Measurements from ENCODE around the gene MAGEA2.
"Not testable (repeated sequence)": the region's sequence is repeated elsewhere in the genome, so short reads cannot be mapped to it uniquely, and the experiment has no call there.

MAGEA2 gene

DNA sequence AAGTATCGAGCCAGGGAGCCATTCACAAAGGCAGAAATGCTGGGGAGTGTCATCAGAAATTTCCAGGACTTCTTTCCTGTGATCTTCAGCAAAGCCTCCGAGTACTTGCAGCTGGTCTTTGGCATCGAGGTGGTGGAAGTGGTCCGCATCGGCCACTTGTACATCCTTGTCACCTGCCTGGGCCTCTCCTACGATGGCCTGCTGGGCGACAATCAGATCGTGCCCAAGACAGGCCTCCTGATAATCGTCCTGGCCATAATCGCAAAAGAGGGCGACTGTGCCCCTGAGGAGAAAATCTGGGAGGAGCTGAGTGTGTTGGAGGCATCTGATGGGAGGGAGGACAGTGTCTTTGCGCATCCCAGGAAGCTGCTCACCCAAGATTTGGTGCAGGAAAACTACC, 17.1 kb downstream of the MAGEA2 start:
- H3K9ac ChIP-seq (ENCODE audit: low read length in 5 of 5); H3K27ac ChIP-seq (ENCODE audit: low read depth, low read length); H3K27me3 ChIP-seq (ENCODE audit: control insufficient read depth in 5 of 5, insufficient read depth in 4 of 5, low read length in 5 of 5); H3K9me3 ChIP-seq (ENCODE audit: control insufficient read depth in 5 of 5, low read length in 5 of 5); H3K4me3 ChIP-seq (ENCODE audit: low read depth in 1 of 5, low read length in 5 of 5); H3K4me1 ChIP-seq (ENCODE audit: control insufficient read depth in 5 of 5, insufficient read depth in 5 of 5, low read length in 5 of 5); H3K36me3 ChIP-seq (ENCODE audit: control insufficient read depth in 5 of 5, insufficient read depth in 5 of 5, low read length in 5 of 5): not testable (repeated sequence)

GRCh38 chrX:152735860-152736511, 17.7 kb downstream of the MAGEA2 start:
- H3K27ac ChIP-seq (ENCODE audit: low read depth, low read length): no peak overlapping the region
- no peak overlapping the region for H3K4me3 ChIP-seq (ENCODE audit: low read depth in 1 of 5, low read length in 5 of 5)
- no peaks in the 10 kb centered on the region for H3K36me3 ChIP-seq (ENCODE audit: control insufficient read depth in 5 of 5, insufficient read depth in 5 of 5, low read length in 5 of 5)
- H3K4me1 ChIP-seq (ENCODE audit: control insufficient read depth in 5 of 5, insufficient read depth in 5 of 5, low read length in 5 of 5): no peaks in the 10 kb centered on the region
- peaks cover 0 to 3% (median 0%) of the 10 kb centered on the region in 5 donors for H3K27me3 ChIP-seq (ENCODE audit: control insufficient read depth in 5 of 5, insufficient read depth in 4 of 5, low read length in 5 of 5)
- no peak overlapping the region for H3K9ac ChIP-seq (ENCODE audit: low read length in 5 of 5)
- no peaks in the 10 kb centered on the region for H3K9me3 ChIP-seq (ENCODE audit: control insufficient read depth in 5 of 5, low read length in 5 of 5)

GRCh38 chrX:152735101-152735500, 18.5 kb downstream of the MAGEA2 start:
- Histone ChIP-seq H3K4me1 (ENCODE audit: control insufficient read depth in 5 of 5, insufficient read depth in 5 of 5, low read length in 5 of 5) (no peaks in the 10 kb centered on the region), H3K9ac (ENCODE audit: low read length in 5 of 5) (no peak overlapping the region), H3K27me3 (ENCODE audit: control insufficient read depth in 5 of 5, insufficient read depth in 4 of 5, low read length in 5 of 5) (peaks cover 0 to 3% (median 0%) of the 10 kb centered on the region in 5 donors), H3K4me3 (ENCODE audit: low read depth in 1 of 5, low read length in 5 of 5) (no peak overlapping the region), H3K9me3 (ENCODE audit: control insufficient read depth in 5 of 5, low read length in 5 of 5) (no peaks in the 10 kb centered on the region), H3K27ac (ENCODE audit: low read depth, low read length) (no peak overlapping the region), H3K36me3 (ENCODE audit: control insufficient read depth in 5 of 5, insufficient read depth in 5 of 5, low read length in 5 of 5) (no peaks in the 10 kb centered on the region)

DNA sequence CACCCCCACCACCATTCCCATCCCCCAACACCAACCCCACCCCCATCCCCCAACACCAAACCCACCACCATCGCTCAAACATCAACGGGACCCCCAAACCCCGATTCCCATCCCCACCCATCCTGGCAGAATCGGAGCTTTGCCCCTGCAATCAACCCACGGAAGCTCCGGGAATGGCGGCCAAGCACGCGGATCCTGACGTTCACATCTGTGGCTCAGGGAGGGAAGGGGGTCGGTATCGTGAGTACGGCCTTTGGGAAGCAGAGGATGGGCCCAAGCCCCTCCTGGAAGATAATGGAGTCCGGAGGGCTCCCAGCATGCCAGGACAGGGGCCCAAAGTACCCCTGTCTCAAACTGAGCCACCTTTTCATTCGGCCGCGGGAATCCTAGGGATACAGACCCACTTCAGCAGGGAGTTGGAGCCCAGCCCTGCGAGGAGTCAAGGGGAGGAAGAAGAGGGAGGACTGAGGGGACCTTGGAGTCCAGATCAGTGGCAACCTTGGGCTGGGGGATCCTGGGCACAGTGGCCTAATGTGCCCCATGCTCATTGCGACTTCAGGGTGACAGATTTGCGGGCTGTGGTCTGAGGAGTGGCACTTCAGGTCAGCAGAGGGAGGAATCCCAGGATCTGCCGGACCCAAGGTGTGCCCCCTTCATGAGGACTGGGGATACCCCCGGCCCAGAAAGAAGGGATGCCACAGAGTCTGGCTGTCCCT, 19.3 kb downstream of the MAGEA2 start:
- not testable (repeated sequence) for H3K27ac ChIP-seq (ENCODE audit: low read depth, low read length); H3K27me3 ChIP-seq (ENCODE audit: control insufficient read depth in 5 of 5, insufficient read depth in 4 of 5, low read length in 5 of 5); H3K9ac ChIP-seq (ENCODE audit: low read length in 5 of 5); H3K4me3 ChIP-seq (ENCODE audit: low read depth in 1 of 5, low read length in 5 of 5); H3K9me3 ChIP-seq (ENCODE audit: control insufficient read depth in 5 of 5, low read length in 5 of 5); H3K36me3 ChIP-seq (ENCODE audit: control insufficient read depth in 5 of 5, insufficient read depth in 5 of 5, low read length in 5 of 5); H3K4me1 ChIP-seq (ENCODE audit: control insufficient read depth in 5 of 5, insufficient read depth in 5 of 5, low read length in 5 of 5)

DNA sequence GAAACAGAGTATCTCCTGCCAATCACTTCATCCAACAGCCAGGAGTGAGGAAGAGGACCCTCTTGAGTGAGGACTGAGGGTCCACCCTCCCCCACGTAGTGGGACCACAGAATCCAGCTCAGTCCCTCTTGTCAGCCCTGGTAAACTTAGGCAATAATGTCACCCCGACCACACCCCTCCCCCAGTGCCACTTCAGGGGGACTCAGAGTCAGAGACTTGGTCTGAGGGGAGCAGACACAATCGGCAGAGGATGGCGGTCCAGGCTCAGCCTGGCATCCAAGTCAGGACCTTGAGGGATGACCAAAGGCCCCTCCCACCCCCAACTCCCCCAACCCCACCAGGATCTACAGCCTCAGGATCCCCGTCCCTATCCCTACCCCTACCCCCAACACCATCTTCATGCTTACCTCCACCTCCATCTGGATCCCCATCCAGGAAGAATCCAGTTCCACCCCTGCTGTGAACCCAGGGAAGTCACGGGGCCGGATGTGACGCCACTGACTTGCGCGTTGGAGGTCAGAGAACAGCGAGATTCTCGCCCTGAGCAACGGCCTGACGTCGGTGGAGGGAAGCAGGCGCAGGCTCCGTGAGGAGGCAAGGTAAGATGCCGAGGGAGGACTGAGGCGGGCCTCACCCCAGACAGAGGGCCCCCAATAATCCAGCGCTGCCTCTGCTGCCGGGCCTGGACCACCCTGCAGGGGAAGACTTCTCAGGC, 20.2 kb downstream of the MAGEA2 start, which contains the start of the genes CSAG1 and MAGEA12:
CSAG1 (minus strand) TSS at position 461 of the 715 bp plus-strand sequence. CDS start 1,261 bp downstream, outside the sequence.
MAGEA12 (plus strand) TSS at position 497 of the 715 bp plus-strand sequence. CDS start 2,405 bp downstream, outside the sequence.
- H3K9ac ChIP-seq (ENCODE audit: low read length in 5 of 5): no peak within 1 kb of the TSS

DNA sequence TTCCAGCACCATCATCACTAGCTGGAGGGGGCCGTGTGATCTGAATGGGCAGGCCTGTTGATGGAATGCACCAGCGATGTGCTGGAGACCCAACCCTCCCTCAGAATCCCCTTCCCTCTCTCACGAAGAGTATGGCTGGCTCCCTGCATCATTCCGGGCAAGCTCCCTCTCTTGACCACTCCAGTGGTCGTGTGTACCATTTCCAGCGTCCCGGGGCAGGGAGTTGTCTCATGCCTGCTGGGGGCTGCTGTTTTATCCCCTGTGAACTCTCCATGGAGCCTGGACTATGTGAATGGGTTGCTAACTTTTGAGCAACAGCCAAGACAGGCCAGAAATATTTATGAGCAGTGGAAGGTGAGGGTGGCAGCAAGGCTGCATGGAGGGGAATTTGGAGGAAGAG, 28.2 kb downstream of the MAGEA2 start:
- H3K9me3 ChIP-seq (ENCODE audit: control insufficient read depth in 5 of 5, low read length in 5 of 5): peaks cover 0 to 5% (median 2%) of the 10 kb centered on the region in 5 donors
- peaks cover 0 to 7% (median 0%) of the 10 kb centered on the region in 5 donors for H3K27me3 ChIP-seq (ENCODE audit: control insufficient read depth in 5 of 5, insufficient read depth in 4 of 5, low read length in 5 of 5)
- H3K9ac ChIP-seq (ENCODE audit: low read length in 5 of 5): no peak overlapping the region
- H3K36me3 ChIP-seq (ENCODE audit: control insufficient read depth in 5 of 5, insufficient read depth in 5 of 5, low read length in 5 of 5): no peaks in the 10 kb centered on the region
- no peaks in the 10 kb centered on the region for H3K4me1 ChIP-seq (ENCODE audit: control insufficient read depth in 5 of 5, insufficient read depth in 5 of 5, low read length in 5 of 5)
- H3K27ac ChIP-seq (ENCODE audit: low read depth, low read length): no peak overlapping the region
- H3K4me3 ChIP-seq (ENCODE audit: low read depth in 1 of 5, low read length in 5 of 5): no peak overlapping the region

More for the DNA sequence above, 20.2 kb downstream of the MAGEA2 start, which contains the start of the genes CSAG1 and MAGEA12:
- Histone ChIP-seq H3K9me3 (ENCODE audit: control insufficient read depth in 5 of 5, low read length in 5 of 5) (peaks cover 0 to 3% (median 0%) of the 10 kb centered on the region in 5 donors), H3K27ac (ENCODE audit: low read depth, low read length) (no peak within 1 kb of the TSS), H3K27me3 (ENCODE audit: control insufficient read depth in 5 of 5, insufficient read depth in 4 of 5, low read length in 5 of 5) (peaks cover 0 to 3% (median 0%) of the 10 kb centered on the region in 5 donors), H3K4me1 (ENCODE audit: control insufficient read depth in 5 of 5, insufficient read depth in 5 of 5, low read length in 5 of 5) (no peaks in the 10 kb centered on the region), H3K4me3 (ENCODE audit: low read depth in 1 of 5, low read length in 5 of 5) (no peak within 1 kb of the TSS), H3K36me3 (ENCODE audit: control insufficient read depth in 5 of 5, insufficient read depth in 5 of 5, low read length in 5 of 5) (no peaks in the 10 kb centered on the region)

DNA sequence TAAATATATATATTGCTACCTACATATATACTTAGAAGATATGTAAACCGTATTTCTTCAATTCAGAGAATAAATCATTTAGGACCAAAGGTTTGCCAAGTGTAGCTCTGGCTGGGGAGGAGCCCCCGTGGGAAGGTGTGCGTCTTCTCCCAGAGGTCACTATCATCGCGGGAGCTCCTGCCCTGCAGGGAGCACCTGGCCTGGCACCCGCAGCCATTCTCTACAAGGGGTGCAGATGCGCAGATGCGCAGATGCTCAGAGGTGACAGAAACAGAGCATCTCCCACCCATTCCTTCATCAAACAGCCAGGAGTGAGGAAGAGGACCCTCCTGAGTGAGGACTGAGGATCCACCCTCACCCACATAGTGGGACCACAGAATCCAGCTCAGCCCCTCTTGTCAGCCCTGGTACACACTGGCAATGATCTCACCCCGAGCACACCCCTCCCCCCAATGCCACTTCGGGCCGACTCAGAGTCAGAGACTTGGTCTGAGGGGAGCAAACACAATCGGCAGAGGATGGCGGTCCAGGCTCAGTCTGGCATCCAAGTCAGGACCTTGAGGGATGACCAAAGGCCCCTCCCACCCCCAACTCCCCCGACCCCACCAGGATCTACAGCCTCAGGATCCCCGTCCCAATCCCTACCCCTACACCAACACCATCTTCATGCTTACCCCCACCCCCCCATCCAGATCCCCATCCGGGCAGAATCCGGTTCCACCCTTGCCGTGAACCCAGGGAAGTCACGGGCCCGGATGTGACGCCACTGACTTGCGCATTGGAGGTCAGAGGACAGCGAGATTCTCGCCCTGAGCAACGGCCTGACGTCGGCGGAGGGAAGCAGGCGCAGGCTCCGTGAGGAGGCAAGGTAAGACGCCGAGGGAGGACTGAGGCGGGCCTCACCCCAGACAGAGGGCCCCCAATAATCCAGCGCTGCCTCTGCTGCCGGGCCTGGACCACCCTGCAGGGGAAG, 39.5 kb downstream of the MAGEA2 start, which contains the start of gene MAGEA2B:
MAGEA2B (plus strand) TSS at position 814 of the 973 bp plus-strand sequence. CDS start 2,479 bp downstream, outside the sequence.
- H3K36me3 ChIP-seq (ENCODE audit: control insufficient read depth in 5 of 5, insufficient read depth in 5 of 5, low read length in 5 of 5): not testable (repeated sequence)

DNA sequence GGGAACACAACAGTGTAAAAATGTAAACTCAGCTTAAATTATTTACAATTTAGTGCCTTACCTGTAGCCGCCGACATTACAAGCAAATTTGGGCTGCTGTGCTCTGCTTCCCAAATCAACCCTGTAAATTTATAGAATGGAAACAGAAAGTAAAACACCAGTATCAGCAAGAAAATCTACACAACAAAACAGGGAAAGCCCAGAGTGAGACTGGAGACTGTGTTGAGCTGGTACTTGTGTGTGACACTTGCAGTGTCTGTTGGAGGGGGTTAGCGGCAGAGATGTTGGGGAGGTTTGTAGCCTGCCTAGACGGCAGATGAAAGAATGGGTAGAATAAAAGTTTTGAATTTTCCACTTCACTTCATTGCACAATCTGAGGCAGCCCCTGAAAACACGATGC, 40.4 kb downstream of the MAGEA2 start:
- not testable (repeated sequence) for H3K27ac ChIP-seq (ENCODE audit: low read depth, low read length); H3K9me3 ChIP-seq (ENCODE audit: control insufficient read depth in 5 of 5, low read length in 5 of 5); H3K4me1 ChIP-seq (ENCODE audit: control insufficient read depth in 5 of 5, insufficient read depth in 5 of 5, low read length in 5 of 5); H3K4me3 ChIP-seq (ENCODE audit: low read depth in 1 of 5, low read length in 5 of 5); H3K9ac ChIP-seq (ENCODE audit: low read length in 5 of 5); H3K36me3 ChIP-seq (ENCODE audit: control insufficient read depth in 5 of 5, insufficient read depth in 5 of 5, low read length in 5 of 5); H3K27me3 ChIP-seq (ENCODE audit: control insufficient read depth in 5 of 5, insufficient read depth in 4 of 5, low read length in 5 of 5)

More for the DNA sequence above, 39.5 kb downstream of the MAGEA2 start, which contains the start of gene MAGEA2B:
- not testable (repeated sequence) for H3K27ac ChIP-seq (ENCODE audit: low read depth, low read length); H3K27me3 ChIP-seq (ENCODE audit: control insufficient read depth in 5 of 5, insufficient read depth in 4 of 5, low read length in 5 of 5); H3K4me3 ChIP-seq (ENCODE audit: low read depth in 1 of 5, low read length in 5 of 5); H3K9ac ChIP-seq (ENCODE audit: low read length in 5 of 5); H3K4me1 ChIP-seq (ENCODE audit: control insufficient read depth in 5 of 5, insufficient read depth in 5 of 5, low read length in 5 of 5); H3K9me3 ChIP-seq (ENCODE audit: control insufficient read depth in 5 of 5, low read length in 5 of 5)

DNA sequence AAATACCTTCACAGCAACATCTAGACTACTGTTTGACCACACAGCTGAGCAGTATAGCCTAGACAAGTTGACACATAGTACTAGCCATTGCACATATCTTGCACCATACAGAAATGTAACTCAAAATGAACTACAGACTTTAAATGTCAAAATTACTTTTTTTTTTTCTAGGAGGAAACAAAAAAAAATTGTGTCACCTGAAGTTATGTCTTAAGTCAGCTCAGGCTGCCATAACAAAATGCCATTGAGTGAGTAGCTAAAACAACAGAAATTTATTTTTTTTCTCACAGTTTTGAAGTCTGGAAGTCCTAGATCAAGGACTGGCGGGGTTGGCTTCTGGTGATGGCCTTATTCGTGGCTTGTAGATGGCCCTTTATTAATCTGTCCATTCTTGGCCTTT, 44.5 kb downstream of the MAGEA2 start, which contains the start of gene CSAG2:
CSAG2 (minus strand) TSS at position 101 of the 400 bp plus-strand sequence. CDS start 161 bp downstream, outside the sequence.
- not testable (repeated sequence) for H3K36me3 ChIP-seq (ENCODE audit: control insufficient read depth in 5 of 5, insufficient read depth in 5 of 5, low read length in 5 of 5); H3K9me3 ChIP-seq (ENCODE audit: control insufficient read depth in 5 of 5, low read length in 5 of 5); H3K4me1 ChIP-seq (ENCODE audit: control insufficient read depth in 5 of 5, insufficient read depth in 5 of 5, low read length in 5 of 5); H3K27me3 ChIP-seq (ENCODE audit: control insufficient read depth in 5 of 5, insufficient read depth in 4 of 5, low read length in 5 of 5); H3K4me3 ChIP-seq (ENCODE audit: low read depth in 1 of 5, low read length in 5 of 5); H3K27ac ChIP-seq (ENCODE audit: low read depth, low read length); H3K9ac ChIP-seq (ENCODE audit: low read length in 5 of 5)
